K562 (cell line): Measurements from ENCODE around the gene DEFB114. TPM values are rescaled to one million over a fixed set of nuclear protein-coding genes. Genes with fewer than 3 reads are reported as not detected.

Experiments
- CBX1 ChIP-seq: sonication (generic); IDR thresholded peaks from 2 replicates; pipeline ENCODE4 v1.6.1; 2016; ENCODE audit warnings: antibody characterized with exemption, low read depth, mild to moderate bottlenecking
- CCAR2 ChIP-seq: fragments of 200-400 bp; formaldehyde crosslinking; IDR thresholded peaks from 2 replicates; pipeline ENCODE4 v1.6.1; 2017; ENCODE audit warnings: mild to moderate bottlenecking, low read depth, low read length
- CCNT2 ChIP-seq: IDR thresholded peaks from 2 replicates; pipeline ENCODE4 v1.6.1; 2011; ENCODE audit warnings: borderline replicate concordance, low read depth, mild to moderate bottlenecking, moderate library complexity, mixed read lengths, low read length; ENCODE audit not compliant: insufficient read length; ENCODE audit errors: extremely low read depth
- FOXJ3 ChIP-seq: sonication (generic); formaldehyde crosslinking; IDR thresholded peaks from 2 replicates; pipeline ENCODE4 v1.4.0; 2020; ENCODE audit warnings: mild to moderate bottlenecking, missing genetic modification reagents
- HDAC8 ChIP-seq: fragments of 450-650 bp; IDR thresholded peaks from 2 replicates; pipeline ENCODE4 v1.6.1; 2016; ENCODE audit warnings: mild to moderate bottlenecking, missing genetic modification characterization, moderate library complexity, missing compliant biosample characterization
- MBD2 ChIP-seq: sonication (generic); IDR thresholded peaks from 2 replicates; pipeline ENCODE4 v1.6.1; 2016; ENCODE audit warnings: low read depth, borderline replicate concordance
- PRPF4 ChIP-seq: fragments of 200-400 bp; formaldehyde crosslinking; IDR thresholded peaks from one replicate; pipeline ENCODE4 v1.6.1; 2017; ENCODE audit warnings: low read length, low read depth, mild to moderate bottlenecking; ENCODE audit not compliant: insufficient read depth, poor library complexity, severe bottlenecking
- RFX1 ChIP-seq: fragments of 450-650 bp; IDR thresholded peaks from 2 replicates; pipeline ENCODE4 v1.6.1; 2016; ENCODE audit warnings: mild to moderate bottlenecking, moderate library complexity
- SIX5 ChIP-seq, 2 experiments: IDR thresholded peaks; 2 replicates each; pipeline ENCODE4 v1.6.1; 2011; ENCODE audit warnings: low read length in 2 of 2, borderline replicate concordance in 1 of 2, low read depth in 1 of 2, mild to moderate bottlenecking in 1 of 2, moderate library complexity in 1 of 2; ENCODE audit not compliant: insufficient read depth in 1 of 2
- SMAD4 ChIP-seq: fragments of 250-450 bp; sonication (Bioruptor Pico); conservative IDR thresholded peaks from 2 replicates; pipeline ENCODE4 v1.8.0; 2021; ENCODE audit warnings: inconsistent platforms, mild to moderate bottlenecking, moderate library complexity
- TGIF2 ChIP-seq: sonication (generic); formaldehyde crosslinking; IDR thresholded peaks from 2 replicates; pipeline ENCODE4 v1.8.1; 2022; ENCODE audit warnings: mild to moderate bottlenecking, missing genetic modification reagents, moderate library complexity
- ZKSCAN3 ChIP-seq: fragments of 250-450 bp; sonication (Bioruptor Pico); IDR thresholded peaks from 2 replicates; pipeline ENCODE4 v1.4.0; 2020
- ZNF124 ChIP-seq: sonication (generic); formaldehyde crosslinking; IDR thresholded peaks from 2 replicates; pipeline ENCODE4 v1.8.1; 2022; ENCODE audit warnings: missing genetic modification reagents
- ZNF263 ChIP-seq: sonication (generic); formaldehyde crosslinking; IDR thresholded peaks from 2 replicates; pipeline ENCODE4 v1.8.0; 2022; ENCODE audit warnings: mild to moderate bottlenecking, missing genetic modification reagents, borderline replicate concordance
- ZNF3 ChIP-seq: fragments of 250-450 bp; sonication (Bioruptor Pico); IDR thresholded peaks from 2 replicates; pipeline ENCODE4 v1.5.0; 2021; ENCODE audit warnings: mild to moderate bottlenecking, moderate library complexity
- ZNF324 ChIP-seq: fragments of 250-450 bp; sonication (Bioruptor Pico); IDR thresholded peaks from 2 replicates; pipeline ENCODE4 v1.4.0; 2020; ENCODE audit warnings: mild to moderate bottlenecking
- ZNF384 ChIP-seq: IDR thresholded peaks from 2 replicates; pipeline ENCODE4 v1.6.1; 2012; ENCODE audit warnings: low read depth, low read length, improper control_type of control experiment
- ZNF444 ChIP-seq: fragments of 250-450 bp; sonication (Bioruptor Pico); IDR thresholded peaks from 2 replicates; pipeline ENCODE4 v1.4.0; 2020; ENCODE audit warnings: mild to moderate bottlenecking, moderate library complexity
- ZNF589 ChIP-seq: fragments of 200-800 bp; sonication (Bioruptor generic); IDR thresholded peaks from 2 replicates; pipeline ENCODE4 v1.6.1; 2016; ENCODE audit warnings: low read depth, missing genetic modification characterization, missing compliant biosample characterization
- polyA plus RNA-seq, 8 experiments: library from polyadenylated mRNA; depleted of rRNA in 4 of 8; stranded (reverse) in 5 of 8; unstranded in 3 of 8; fragments of >200 nt; fragmentation: Nextera tagmentation in 2 of 8; fragmentation: Illumina TruSeq in 1 of 8; extraction: Ambion mirVana in 2 of 8; extraction: Trizol in 1 of 8; gene quantifications; 2 replicates each; pipeline versions ENCODE4 v1.2.1 to v1.2.3, GENCODE V29; 2011 to 2014; ENCODE audit warnings: inconsistent platforms in 1 of 8, missing spikeins in 1 of 8
- total RNA-seq, 7 experiments: library from RNA; depleted of rRNA in 6 of 7; stranded (reverse); fragments of >200 nt in 6 of 7; fragmentation: Illumina TruSeq in 2 of 7; extraction: Trizol in 2 of 7; gene quantifications; 2 replicates each; pipeline versions ENCODE4 v1.2.1 to v1.2.3, GENCODE V29; 2011 to 2021; ENCODE audit warnings: low replicate concordance in 1 of 7
- TF ChIP-seq, protein P1 (sequence below): IDR thresholded peaks from 2 replicates; pipeline ENCODE4 v1.6.1; 2012; ENCODE audit warnings: low read depth, low read length, improper control_type of control experiment, borderline replicate concordance
- TF ChIP-seq, protein P2 (sequence below): fragments of 450-650 bp; formaldehyde crosslinking; IDR thresholded peaks from 2 replicates; pipeline ENCODE4 v1.4.0; 2020; ENCODE audit warnings: mild to moderate bottlenecking, moderate library complexity
- TF ChIP-seq, protein P3 (sequence below): fragments of 250-450 bp; sonication (Bioruptor Pico); IDR thresholded peaks from 2 replicates; pipeline ENCODE4 v1.8.0; 2022; ENCODE audit warnings: inconsistent platforms
- TF ChIP-seq, protein P4 (sequence below): sonication (generic); formaldehyde crosslinking; IDR thresholded peaks from 2 replicates; pipeline ENCODE4 v1.8.0; 2022; ENCODE audit warnings: missing genetic modification reagents, mild to moderate bottlenecking, borderline replicate concordance

Gene DEFB114
- total and polyA plus RNA-seq, 9 of the 15 experiments (the other 6 are each of a cell fraction or from before 2014, with no cell fraction given), result not detected

DNA sequence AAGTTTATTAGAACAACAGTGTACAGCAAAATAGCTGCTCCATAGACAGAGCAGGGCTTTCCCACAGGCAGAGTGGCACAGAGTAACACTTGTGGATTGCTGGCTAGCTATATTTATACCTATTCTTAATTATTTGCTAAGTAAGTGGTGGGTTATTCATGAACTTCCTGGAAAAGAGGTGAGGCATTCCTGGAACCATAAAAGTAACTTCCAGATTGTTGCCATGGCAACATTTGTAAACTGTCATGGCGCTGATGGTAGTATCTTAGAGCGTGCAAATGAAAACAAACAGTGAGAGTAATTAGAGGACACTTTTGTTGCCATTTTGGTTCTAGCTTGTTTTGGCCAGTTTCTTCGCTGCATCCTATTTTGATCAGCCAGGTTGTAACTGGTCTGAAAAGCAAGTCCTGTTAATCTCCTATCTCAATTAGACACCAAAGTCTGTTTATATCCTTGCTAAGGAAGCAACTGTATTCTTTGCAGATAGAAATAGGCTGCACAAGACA is 23.9 kb downstream of the DEFB114 start (continued):
- 0 out of 2 replicates have a peak, but pooled peaks have one; percentile 46 for TF ChIP-seq ZNF444
- peak; percentile 38 for TF ChIP-seq CCNT2
- no peak for TF ChIP-seq TGIF2 (CRISPR knock-in tag)
- TF ChIP-seq, protein P1, sequence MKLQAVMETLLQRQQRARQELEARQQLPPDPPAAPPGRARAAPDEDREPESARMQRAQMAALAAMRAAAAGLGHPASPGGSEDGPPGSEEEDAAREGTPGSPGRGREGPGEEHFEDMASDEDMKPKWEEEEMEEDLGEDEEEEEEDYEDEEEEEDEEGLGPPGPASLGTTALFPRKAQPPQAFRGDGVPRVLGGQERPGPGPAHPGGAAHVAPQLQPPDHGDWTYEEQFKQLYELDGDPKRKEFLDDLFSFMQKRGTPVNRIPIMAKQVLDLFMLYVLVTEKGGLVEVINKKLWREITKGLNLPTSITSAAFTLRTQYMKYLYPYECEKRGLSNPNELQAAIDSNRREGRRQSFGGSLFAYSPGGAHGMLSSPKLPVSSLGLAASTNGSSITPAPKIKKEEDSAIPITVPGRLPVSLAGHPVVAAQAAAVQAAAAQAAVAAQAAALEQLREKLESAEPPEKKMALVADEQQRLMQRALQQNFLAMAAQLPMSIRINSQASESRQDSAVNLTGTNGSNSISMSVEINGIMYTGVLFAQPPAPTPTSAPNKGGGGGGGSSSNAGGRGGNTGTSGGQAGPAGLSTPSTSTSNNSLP, result peak; percentile 98
- TF ChIP-seq ZNF3 (CRISPR knock-in tag), result no peak
- TF ChIP-seq ZNF263 (CRISPR knock-in tag), result no peak
- TF ChIP-seq, protein P2, sequence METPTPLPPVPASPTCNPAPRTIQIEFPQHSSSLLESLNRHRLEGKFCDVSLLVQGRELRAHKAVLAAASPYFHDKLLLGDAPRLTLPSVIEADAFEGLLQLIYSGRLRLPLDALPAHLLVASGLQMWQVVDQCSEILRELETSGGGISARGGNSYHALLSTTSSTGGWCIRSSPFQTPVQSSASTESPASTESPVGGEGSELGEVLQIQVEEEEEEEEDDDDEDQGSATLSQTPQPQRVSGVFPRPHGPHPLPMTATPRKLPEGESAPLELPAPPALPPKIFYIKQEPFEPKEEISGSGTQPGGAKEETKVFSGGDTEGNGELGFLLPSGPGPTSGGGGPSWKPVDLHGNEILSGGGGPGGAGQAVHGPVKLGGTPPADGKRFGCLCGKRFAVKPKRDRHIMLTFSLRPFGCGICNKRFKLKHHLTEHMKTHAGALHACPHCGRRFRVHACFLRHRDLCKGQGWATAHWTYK (CRISPR knock-in tag), result no peak
- no peak for TF ChIP-seq HDAC8 (tag)
- TF ChIP-seq ZNF589, result peak; percentile 65; the same call in 1 of the 2 replicates
- TF ChIP-seq, protein P3, sequence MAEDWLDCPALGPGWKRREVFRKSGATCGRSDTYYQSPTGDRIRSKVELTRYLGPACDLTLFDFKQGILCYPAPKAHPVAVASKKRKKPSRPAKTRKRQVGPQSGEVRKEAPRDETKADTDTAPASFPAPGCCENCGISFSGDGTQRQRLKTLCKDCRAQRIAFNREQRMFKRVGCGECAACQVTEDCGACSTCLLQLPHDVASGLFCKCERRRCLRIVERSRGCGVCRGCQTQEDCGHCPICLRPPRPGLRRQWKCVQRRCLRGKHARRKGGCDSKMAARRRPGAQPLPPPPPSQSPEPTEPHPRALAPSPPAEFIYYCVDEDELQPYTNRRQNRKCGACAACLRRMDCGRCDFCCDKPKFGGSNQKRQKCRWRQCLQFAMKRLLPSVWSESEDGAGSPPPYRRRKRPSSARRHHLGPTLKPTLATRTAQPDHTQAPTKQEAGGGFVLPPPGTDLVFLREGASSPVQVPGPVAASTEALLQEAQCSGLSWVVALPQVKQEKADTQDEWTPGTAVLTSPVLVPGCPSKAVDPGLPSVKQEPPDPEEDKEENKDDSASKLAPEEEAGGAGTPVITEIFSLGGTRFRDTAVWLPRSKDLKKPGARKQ (CRISPR knock-in tag), result no peak
- no peak for TF ChIP-seq CBX1
- TF ChIP-seq ZNF124, result no peak
- peak in 1 of 2 experiments; percentile 46; a peak in 1 of 4 replicates for TF ChIP-seq SIX5 (IDR thresholded peaks at IDR 0.05; ENCODE audit: borderline replicate concordance in 1 of 2, insufficient read depth in 1 of 2, low read depth in 1 of 2, low read length in 2 of 2)
- peak; percentile 94 for TF ChIP-seq FOXJ3 (CRISPR knock-in tag)
- peak; percentile 48; the same call in 1 of the 2 replicates for TF ChIP-seq MBD2
- TF ChIP-seq ZKSCAN3 (CRISPR knock-in tag), result no peak
- TF ChIP-seq PRPF4, result no peak
- TF ChIP-seq SMAD4 (CRISPR knock-in tag), result no peak
- no peak for TF ChIP-seq CCAR2
- TF ChIP-seq RFX1, result peak; percentile 100
- no peak for TF ChIP-seq ZNF384
- TF ChIP-seq ZNF324 (CRISPR knock-in tag), result no peak
- TF ChIP-seq, protein P4, sequence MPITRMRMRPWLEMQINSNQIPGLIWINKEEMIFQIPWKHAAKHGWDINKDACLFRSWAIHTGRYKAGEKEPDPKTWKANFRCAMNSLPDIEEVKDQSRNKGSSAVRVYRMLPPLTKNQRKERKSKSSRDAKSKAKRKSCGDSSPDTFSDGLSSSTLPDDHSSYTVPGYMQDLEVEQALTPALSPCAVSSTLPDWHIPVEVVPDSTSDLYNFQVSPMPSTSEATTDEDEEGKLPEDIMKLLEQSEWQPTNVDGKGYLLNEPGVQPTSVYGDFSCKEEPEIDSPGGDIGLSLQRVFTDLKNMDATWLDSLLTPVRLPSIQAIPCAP, result no peak
